Upper lobe of left lung (tissue), 6 donors: ENCODE measurements around the gene C17orf100. TPM values are rescaled to one million over a fixed set of nuclear protein-coding genes. Genes with fewer than 3 reads are reported as not detected.

Experiments
- ATAC-seq, 2 donors: fragments of 200-7000 bp; cut with Tn5 transposase; one replicate each; pipeline ENCODE4 v1.9.1; 2022; ENCODE audit warnings: mild to moderate bottlenecking in 2 of 2, moderate library complexity in 2 of 2; ENCODE audit not compliant: low FRiP score in 2 of 2
- DNase-seq, 2 donors: peaks; one replicate each; pipeline ENCODE4 v3.0.0-alpha.2; 2019 to 2020
- H3K27ac ChIP-seq, 4 donors: fragments of 200-600 bp; sonication (generic); one replicate each; pipeline ENCODE4 v1.5.1; 2016 to 2019
- H3K27me3 ChIP-seq, 4 donors: fragments of 200-600 bp; sonication (generic); one replicate each; pipeline ENCODE4 v1.5.1; 2017 to 2019
- H3K36me3 ChIP-seq, 4 donors: fragments of 200-600 bp; sonication (generic); one replicate each; pipeline ENCODE4 v1.5.1; 2016 to 2019
- H3K4me1 ChIP-seq, 4 donors: fragments of 200-600 bp; sonication (generic); one replicate each; pipeline ENCODE4 v1.5.1; 2018 to 2019
- H3K4me3 ChIP-seq, 4 donors: fragments of 200-600 bp; sonication (generic); one replicate each; pipeline ENCODE4 v1.5.1; 2017 to 2019; ENCODE audit warnings: mild to moderate bottlenecking in 2 of 4, moderate library complexity in 1 of 4
- H3K9me3 ChIP-seq, 4 donors: fragments of 200-600 bp; sonication (generic); one replicate each; pipeline ENCODE4 v1.5.1; 2018 to 2019
- EP300 ChIP-seq, 4 donors: sonication (generic); formaldehyde crosslinking; IDR thresholded peaks; one replicate each; pipeline ENCODE4 v1.5.1; 2017; ENCODE audit warnings: antibody characterized with exemption in 4 of 4, control low read depth in 2 of 4
- POLR2A ChIP-seq, 4 donors: fragments of 450-650 bp; IDR thresholded peaks; one replicate each; pipeline ENCODE4 v1.5.1; 2016 to 2017; ENCODE audit warnings: antibody characterized with exemption in 4 of 4, mild to moderate bottlenecking in 2 of 4
- POLR2AphosphoS5 ChIP-seq, 2 donors: sonication (generic); formaldehyde crosslinking; IDR thresholded peaks; one replicate each; pipeline ENCODE4 v1.5.1; 2017; ENCODE audit warnings: antibody characterized with exemption in 2 of 2
- WGBS, 2 donors: methylation state at CpG; one replicate each; pipeline ENCODE4 v1.1.5; 2017 to 2018; 5-methylcytosine and 5-hydroxymethylcytosine counted together
- total RNA-seq, 6 donors: library from RNA; depleted of rRNA in 4 of 6; stranded (reverse); fragments of >200 nt in 4 of 6; gene quantifications; one replicate each; pipeline versions ENCODE4 v1.1.0 to v1.2.1, GENCODE V29; 2016 to 2021
- TF ChIP-seq, protein P1 (sequence below), 6 experiments: fragments of 450-650 bp in 4 of 6; fragments of 200-600 bp in 2 of 6; sonication (generic) in 2 of 6; IDR thresholded peaks; one replicate each; pipeline ENCODE4 v1.5.1; 2016 to 2019; ENCODE audit warnings: antibody characterized with exemption in 6 of 6
- donor health status: DM: no; HTN: no; CAD: no; lungs with moderate emphysema.
- donor health status: DM: no; HTN: yes; CAD: no; lungs with severe emphysema.

The C17orf100 gene
- total RNA-seq, 6 donors from 2014 or later: 0.78 to 7.3 (median 1.3) TPM

DNA sequence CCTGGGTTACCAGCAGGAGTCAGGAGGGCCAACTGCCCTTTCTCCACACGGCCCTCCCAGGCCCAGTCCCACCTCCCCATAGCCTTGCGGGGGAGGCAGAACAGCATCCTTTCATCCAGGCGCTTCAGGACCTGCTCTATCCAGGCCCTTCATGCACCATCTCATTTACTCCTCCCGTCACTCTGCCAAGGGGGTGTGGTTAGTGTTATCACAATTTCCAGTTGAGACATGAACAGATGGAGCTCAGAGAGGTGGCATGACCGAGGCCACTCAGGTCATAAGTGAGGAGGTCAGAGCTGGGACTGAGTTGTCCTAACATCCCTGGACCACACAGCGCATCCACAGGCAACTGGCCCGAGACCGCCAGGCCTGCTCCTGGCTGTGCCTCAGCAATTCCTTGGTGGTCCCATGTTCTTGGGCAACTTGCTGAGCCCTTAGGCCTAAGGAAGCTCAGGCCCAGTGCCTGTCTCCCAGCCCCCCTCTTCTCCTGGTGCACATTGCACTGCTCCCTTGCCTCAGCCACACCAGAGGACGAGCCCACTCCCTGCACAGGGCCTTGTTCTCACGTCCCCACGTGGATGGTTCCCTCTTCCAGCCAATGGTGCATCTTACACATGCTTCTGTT is 23.8 kb downstream of the C17orf100 start:
- DNase-seq (no peak), ATAC-seq (no peak)
- WGBS, 2 donors: 75% methylated on average over 11 of the region's 11 CpGs
- Histone ChIP-seq H3K4me3 (no peak overlapping the region), H3K27me3 (no peaks in the 10 kb centered on the region), H3K9me3 (no peaks in the 10 kb centered on the region), H3K27ac (no peak overlapping the region), H3K36me3 (no peaks in the 10 kb centered on the region), H3K4me1 (no peaks in the 10 kb centered on the region)
- no peak for TF ChIP-seq POLR2AphosphoS5 (IDR thresholded peaks at IDR 0.05)
- TF ChIP-seq EP300 (IDR thresholded peaks at IDR 0.05): no peak
- TF ChIP-seq POLR2A (IDR thresholded peaks at IDR 0.05): no peak
- TF ChIP-seq, protein P1, sequence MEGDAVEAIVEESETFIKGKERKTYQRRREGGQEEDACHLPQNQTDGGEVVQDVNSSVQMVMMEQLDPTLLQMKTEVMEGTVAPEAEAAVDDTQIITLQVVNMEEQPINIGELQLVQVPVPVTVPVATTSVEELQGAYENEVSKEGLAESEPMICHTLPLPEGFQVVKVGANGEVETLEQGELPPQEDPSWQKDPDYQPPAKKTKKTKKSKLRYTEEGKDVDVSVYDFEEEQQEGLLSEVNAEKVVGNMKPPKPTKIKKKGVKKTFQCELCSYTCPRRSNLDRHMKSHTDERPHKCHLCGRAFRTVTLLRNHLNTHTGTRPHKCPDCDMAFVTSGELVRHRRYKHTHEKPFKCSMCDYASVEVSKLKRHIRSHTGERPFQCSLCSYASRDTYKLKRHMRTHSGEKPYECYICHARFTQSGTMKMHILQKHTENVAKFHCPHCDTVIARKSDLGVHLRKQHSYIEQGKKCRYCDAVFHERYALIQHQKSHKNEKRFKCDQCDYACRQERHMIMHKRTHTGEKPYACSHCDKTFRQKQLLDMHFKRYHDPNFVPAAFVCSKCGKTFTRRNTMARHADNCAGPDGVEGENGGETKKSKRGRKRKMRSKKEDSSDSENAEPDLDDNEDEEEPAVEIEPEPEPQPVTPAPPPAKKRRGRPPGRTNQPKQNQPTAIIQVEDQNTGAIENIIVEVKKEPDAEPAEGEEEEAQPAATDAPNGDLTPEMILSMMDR (IDR thresholded peaks at IDR 0.05): no peak

DNA sequence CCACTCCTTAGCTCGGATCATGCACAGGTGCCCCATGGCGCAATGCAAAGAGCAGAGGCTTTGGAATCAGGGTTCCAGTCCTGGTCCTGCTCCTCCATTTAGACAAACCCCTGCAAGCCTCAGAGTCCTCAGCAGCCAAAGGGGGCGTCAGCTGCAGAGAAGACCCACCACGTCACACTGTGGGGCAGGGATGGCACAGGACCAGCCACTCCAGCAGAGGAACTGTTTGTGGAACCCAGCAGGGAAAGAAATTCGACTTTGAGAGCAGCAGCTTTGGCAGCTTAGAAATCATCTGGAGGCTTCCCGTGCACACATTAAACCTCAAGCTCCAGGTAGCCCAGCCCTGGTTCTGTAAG is 25.2 kb downstream of the C17orf100 start:
- Histone ChIP-seq H3K4me3 (no peak overlapping the region), H3K27me3 (no peaks in the 10 kb centered on the region), H3K4me1 (no peaks in the 10 kb centered on the region), H3K9me3 (no peaks in the 10 kb centered on the region), H3K36me3 (no peaks in the 10 kb centered on the region), H3K27ac (no peak overlapping the region)
- ATAC-seq: no peak
- 68% methylated on average over 6 of the region's 6 CpGs; no CpG with 5 or more reads in 1 of the 2 donors for WGBS, 2 donors
- TF ChIP-seq EP300 (IDR thresholded peaks at IDR 0.05) (no peak), POLR2AphosphoS5 (IDR thresholded peaks at IDR 0.05) (no peak), POLR2A (IDR thresholded peaks at IDR 0.05) (no peak)
- TF ChIP-seq, protein P1 (IDR thresholded peaks at IDR 0.05): no peak
- no peak for DNase-seq

- H3K27ac ChIP-seq: no peak overlapping the region
- no peaks in the 10 kb centered on the region for H3K27me3 ChIP-seq
- H3K4me1 ChIP-seq: no peaks in the 10 kb centered on the region
- no peak overlapping the region for H3K4me3 ChIP-seq
- H3K9me3 ChIP-seq: no peaks in the 10 kb centered on the region
- 61 to 67% methylated on average over 9 to 10 of the region's 16 CpGs for WGBS, 2 donors
- DNase-seq (peak in 1 of 2 donors; percentile 51), ATAC-seq (peak in 1 of 2 donors; percentile 21)
- no peak for TF ChIP-seq EP300 (IDR thresholded peaks at IDR 0.05)
- TF ChIP-seq POLR2A (IDR thresholded peaks at IDR 0.05): no peak
- TF ChIP-seq, protein P1 (IDR thresholded peaks at IDR 0.05): no peak
- no peak for TF ChIP-seq POLR2AphosphoS5 (IDR thresholded peaks at IDR 0.05)
- no peaks in the 10 kb centered on the region for H3K36me3 ChIP-seq
Observed at GRCh38 chr17:6677158-6677831, 25.7 kb downstream of the C17orf100 start.

GRCh38 chr17:6677946-6678345 is 26.4 kb downstream of the C17orf100 start:
- DNase-seq: no peak
- H3K36me3 ChIP-seq: no peaks in the 10 kb centered on the region
- WGBS, 2 donors: 80 to 91% methylated on average over 4 to 7 of the region's 7 CpGs
- H3K27me3 ChIP-seq: no peaks in the 10 kb centered on the region
- H3K4me3 ChIP-seq: no peak overlapping the region
- H3K27ac ChIP-seq: no peak overlapping the region
- ATAC-seq: no peak
- no peak for TF ChIP-seq POLR2AphosphoS5 (IDR thresholded peaks at IDR 0.05)
- H3K9me3 ChIP-seq: no peaks in the 10 kb centered on the region
- H3K4me1 ChIP-seq: no peaks in the 10 kb centered on the region

DNA sequence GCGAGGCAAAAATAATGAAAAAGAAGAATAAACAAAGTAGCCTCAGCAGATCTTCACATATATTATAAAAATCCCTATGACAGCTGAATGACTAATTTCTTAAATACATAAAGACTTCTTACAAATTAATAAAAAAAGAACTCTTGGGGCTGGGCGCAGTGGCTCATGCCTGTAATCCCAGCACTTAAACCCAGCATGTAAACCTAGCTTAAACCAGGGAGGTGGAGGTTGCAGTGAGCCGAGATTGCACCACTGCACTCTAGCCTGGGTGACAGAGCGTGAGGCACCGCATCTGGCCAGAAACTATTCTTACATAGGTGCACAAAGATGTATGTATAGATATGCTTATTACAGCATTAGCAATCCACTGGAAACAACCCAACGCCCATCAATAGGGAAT is 27.7 kb downstream of the C17orf100 start:
- Histone ChIP-seq H3K27me3 (no peaks in the 10 kb centered on the region), H3K36me3 (no peaks in the 10 kb centered on the region)

More for the DNA sequence above, 27.7 kb downstream of the C17orf100 start:
- 74 to 79% methylated on average over 6 of the region's 6 CpGs for WGBS, 2 donors
- no peak for ATAC-seq
- Histone ChIP-seq H3K9me3 (no peaks in the 10 kb centered on the region), H3K4me1 (no peaks in the 10 kb centered on the region), H3K4me3 (no peak overlapping the region), H3K27ac (no peak overlapping the region)
- TF ChIP-seq EP300 (IDR thresholded peaks at IDR 0.05): no peak
- no peak for TF ChIP-seq POLR2AphosphoS5 (IDR thresholded peaks at IDR 0.05)
- TF ChIP-seq, protein P1 (IDR thresholded peaks at IDR 0.05): no peak
- TF ChIP-seq POLR2A (IDR thresholded peaks at IDR 0.05): no peak
- DNase-seq: no peak
